ENCODE data around the gene SEBOX.

The SEBOX gene

DNA sequence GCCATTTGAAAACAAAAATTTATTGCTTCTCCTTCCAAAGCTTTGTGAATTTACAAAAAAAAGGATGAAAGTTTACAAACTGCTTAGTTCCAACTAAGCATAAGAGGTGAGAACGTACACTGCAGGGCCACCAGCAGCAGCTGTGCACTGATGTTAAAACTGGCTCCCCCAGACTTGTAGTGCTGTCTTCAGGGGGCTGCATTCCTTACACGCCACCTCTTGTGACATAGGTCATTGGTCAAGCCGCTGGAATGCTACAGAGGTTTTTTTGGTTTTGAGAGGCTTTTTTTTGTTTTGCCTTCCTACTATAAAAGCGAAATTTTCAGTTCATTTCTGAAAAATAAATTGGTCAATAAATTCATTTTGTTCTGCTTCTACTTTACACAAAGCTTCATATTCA, 36.7 kb downstream of the SEBOX start:
- no peaks in the 10 kb centered on the region for H3K9me3 Mint-ChIP-seq
- H3K4me3 Mint-ChIP-seq = no peak overlapping the region
- no peak overlapping the region for H3K27ac Mint-ChIP-seq
- peaks cover 19% of the 10 kb centered on the region for H3K4me1 Mint-ChIP-seq (ENCODE audit: low read depth)
- H3K27me3 Mint-ChIP-seq = no peaks in the 10 kb centered on the region
- peaks cover 36% of the 10 kb centered on the region for H3K36me3 Mint-ChIP-seq (ENCODE audit: low read depth)

DNA sequence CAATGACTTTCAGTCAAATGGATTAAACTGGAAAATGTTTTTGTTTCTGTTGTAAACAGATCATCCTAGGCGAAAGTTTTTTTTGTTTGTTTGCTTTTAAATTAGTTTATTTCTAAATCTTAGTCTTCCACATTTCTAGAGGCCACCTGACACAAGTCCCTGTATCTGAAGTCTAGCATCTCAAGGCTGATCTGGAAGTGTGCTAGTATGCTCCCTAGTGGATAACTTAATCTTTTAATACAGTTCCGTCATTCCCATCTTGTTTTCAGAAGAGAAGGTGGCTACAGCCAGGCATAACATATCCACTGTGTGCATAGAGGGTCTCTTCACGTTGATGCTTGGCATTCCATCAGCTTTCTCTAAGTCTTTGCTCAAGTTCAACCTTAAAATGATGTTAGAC, 37.3 kb downstream of the SEBOX start:
- Mint-ChIP-seq H3K27me3 (no peaks in the 10 kb centered on the region), H3K27ac (no peak overlapping the region), H3K9me3 (no peaks in the 10 kb centered on the region), H3K36me3 (ENCODE audit: low read depth) (peaks cover 41% of the 10 kb centered on the region), H3K4me1 (ENCODE audit: low read depth) (peaks cover 19% of the 10 kb centered on the region), H3K4me3 (no peak overlapping the region)

DNA sequence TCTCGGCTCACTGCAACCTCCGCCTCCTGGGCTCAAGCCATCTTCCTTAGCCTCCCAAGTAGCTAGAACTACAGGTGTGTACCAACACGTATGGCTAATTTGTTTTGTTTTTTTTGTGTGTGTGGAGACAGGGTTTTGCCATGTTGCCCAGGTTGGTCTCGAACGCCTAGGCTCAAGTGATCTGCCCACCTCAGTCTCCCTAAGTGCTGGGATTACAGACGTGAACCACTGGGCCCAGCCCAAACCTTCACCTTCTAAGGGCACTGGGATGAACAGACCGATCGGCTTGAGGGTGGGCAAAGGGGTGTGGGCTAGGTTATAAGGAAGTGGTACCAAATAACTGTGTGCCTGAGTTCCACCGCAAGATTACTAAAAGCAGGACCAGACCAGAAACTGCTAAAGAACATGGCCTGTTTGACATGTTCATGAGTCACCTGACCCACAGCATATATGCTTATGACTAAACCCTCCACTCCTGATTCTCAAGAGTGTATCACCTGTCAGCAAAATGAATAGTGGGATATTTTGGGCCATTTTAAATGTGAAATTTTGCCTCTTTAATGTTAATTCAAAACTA, 37.9 kb downstream of the SEBOX start:
- Mint-ChIP-seq H3K27me3 (no peaks in the 10 kb centered on the region), H3K27ac (peak overlapping the region; percentile 45)

DNA sequence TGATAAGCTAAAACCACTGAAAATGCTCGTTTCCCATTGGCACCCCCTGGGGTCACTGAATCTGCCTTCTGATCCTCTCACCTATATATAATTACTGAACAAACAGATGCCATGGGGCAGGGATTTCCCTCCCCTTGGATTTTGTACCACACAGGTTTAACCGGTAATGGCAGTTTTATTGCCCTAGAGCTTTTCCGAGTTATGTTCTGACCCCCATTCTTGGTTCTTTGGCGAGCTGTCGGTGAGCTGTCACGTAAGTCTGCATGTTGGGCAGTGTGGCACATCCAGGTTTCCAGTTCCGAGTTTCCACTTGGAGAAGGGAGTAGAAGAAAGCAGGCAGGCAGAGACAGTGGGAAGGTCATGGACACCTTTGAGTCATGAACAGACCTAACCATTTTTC, 38.9 kb downstream of the SEBOX start:
- no peaks in the 10 kb centered on the region for H3K27me3 Mint-ChIP-seq
- H3K4me3 Mint-ChIP-seq = no peak overlapping the region
- no peaks in the 10 kb centered on the region for H3K9me3 Mint-ChIP-seq
- peaks cover 53% of the 10 kb centered on the region for H3K36me3 Mint-ChIP-seq (ENCODE audit: low read depth)
- peaks cover 27% of the 10 kb centered on the region for H3K4me1 Mint-ChIP-seq (ENCODE audit: low read depth)
- no peak overlapping the region for H3K27ac Mint-ChIP-seq

More for the DNA sequence above, 37.9 kb downstream of the SEBOX start:
- peaks cover 44% of the 10 kb centered on the region for H3K36me3 Mint-ChIP-seq (ENCODE audit: low read depth)
- no peaks in the 10 kb centered on the region for H3K9me3 Mint-ChIP-seq
- no peak overlapping the region for H3K4me3 Mint-ChIP-seq
- H3K4me1 Mint-ChIP-seq (ENCODE audit: low read depth) = peaks cover 19% of the 10 kb centered on the region

DNA sequence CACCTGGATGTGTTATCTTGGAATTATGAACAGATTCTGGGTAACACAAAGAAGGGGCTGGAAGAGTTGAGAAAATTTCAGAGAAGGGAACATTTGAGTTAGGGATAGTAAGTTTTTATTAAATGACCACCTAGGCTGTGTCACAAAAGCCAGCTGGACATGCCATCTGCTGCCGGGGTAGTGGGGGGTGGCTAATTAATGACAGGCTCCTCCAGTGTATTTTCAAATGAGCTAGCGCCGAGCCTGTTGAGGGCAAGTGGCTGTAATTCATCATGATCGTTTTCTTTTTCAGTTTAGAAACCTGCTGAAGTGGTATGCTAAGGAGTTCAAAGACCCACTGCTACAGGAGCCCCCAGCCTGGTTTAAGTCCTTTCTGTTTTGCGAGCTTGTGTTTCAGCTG, 39.8 kb downstream of the SEBOX start:
- Mint-ChIP-seq H3K27me3 (no peaks in the 10 kb centered on the region), H3K4me1 (ENCODE audit: low read depth) (peaks cover 36% of the 10 kb centered on the region), H3K4me3 (no peak overlapping the region), H3K9me3 (no peaks in the 10 kb centered on the region), H3K27ac (no peak overlapping the region), H3K36me3 (ENCODE audit: low read depth) (peaks cover 61% of the 10 kb centered on the region)

DNA sequence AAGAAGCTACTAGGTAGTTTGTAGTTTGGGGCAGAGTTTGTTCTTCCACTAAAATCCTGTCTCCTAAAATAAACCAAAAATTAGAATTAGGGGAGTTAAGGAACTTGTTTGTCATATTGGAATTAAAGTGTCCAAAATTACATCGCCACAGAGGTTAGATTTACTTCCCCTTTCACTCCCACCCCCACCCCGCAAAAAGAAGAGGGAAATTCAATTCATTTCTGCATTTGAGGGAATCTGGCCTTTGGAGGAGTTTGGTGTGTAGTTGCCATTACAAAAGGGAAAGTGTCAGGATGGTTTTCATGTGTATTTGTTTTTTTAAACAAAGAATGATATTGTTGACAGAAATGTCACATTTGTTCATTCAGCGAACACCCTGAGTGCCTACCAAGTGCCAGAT, 40.2 kb downstream of the SEBOX start:
- H3K36me3 Mint-ChIP-seq (ENCODE audit: low read depth) = peaks cover 65% of the 10 kb centered on the region
- no peak overlapping the region for H3K4me3 Mint-ChIP-seq
- H3K4me1 Mint-ChIP-seq (ENCODE audit: low read depth) = peaks cover 40% of the 10 kb centered on the region
- no peak overlapping the region for H3K27ac Mint-ChIP-seq
- no peaks in the 10 kb centered on the region for H3K27me3 Mint-ChIP-seq
- H3K9me3 Mint-ChIP-seq = no peaks in the 10 kb centered on the region

DNA sequence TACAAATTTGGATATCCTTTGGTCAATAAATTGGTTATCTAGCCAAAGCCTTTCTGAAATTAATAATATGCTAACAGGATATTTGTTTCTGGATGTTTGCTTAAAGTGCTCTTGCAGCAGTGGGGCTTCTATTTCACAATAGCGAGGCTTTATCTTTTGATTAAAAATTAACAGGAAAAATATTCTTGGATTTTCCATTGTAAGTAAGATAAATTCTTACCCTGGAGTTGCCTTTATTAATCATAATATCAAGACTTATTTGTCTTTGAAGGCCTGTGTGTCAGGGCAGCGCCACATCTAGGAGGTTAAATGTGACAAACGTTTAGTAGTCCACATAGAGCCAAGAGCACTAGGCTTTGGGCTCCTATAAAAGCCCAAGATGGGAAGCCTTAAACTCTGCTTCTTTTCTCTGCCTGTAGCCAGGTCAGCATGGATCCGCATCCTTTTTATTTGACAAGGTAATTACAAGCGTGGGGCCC, 40.7 kb downstream of the SEBOX start:
- no peaks in the 10 kb centered on the region for H3K9me3 Mint-ChIP-seq
- no peaks in the 10 kb centered on the region for H3K27me3 Mint-ChIP-seq
- peaks cover 40% of the 10 kb centered on the region for H3K4me1 Mint-ChIP-seq (ENCODE audit: low read depth)
- no peak overlapping the region for H3K27ac Mint-ChIP-seq
- peaks cover 65% of the 10 kb centered on the region for H3K36me3 Mint-ChIP-seq (ENCODE audit: low read depth)
- H3K4me3 Mint-ChIP-seq = no peak overlapping the region

DNA sequence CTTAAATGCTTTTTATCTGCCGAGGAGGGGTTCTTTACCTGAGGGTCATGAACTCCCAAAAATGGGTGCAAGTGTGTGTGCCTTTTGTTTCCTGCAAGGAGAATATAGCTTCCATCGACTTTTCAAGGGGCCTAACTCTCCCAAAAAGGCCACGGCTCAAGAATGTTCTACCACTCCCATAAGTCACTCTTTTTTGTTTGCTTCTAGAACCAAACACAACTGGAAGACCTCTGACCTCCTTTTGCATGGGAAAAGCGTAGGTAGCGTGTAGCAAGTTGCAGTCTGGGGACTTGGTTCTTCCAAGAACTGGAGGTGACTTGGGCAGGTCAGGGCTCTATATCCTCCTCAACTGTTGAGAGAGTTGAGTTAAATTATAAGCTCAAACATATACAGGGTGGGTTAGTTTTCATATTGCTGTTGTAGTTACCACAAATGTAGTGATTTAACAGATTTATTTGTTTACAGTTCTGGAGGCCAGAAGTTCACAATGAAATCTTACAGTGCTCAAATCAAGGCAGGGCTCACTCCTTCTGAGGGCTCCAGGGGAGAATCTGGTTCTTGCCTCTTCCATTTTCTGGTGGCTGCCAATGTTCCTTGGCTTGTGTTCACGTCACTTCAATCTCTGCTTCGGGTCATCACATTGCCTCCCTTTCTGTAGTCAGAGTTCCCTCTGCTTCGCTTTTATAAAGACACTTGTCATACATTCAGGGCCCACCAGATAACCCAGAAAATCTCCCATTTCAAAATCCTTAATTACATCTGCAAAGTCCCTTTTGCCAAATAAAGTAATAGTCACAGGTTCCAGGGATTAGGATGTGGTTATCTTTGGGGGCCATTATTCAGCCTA, 44.6 kb downstream of the SEBOX start:
- Mint-ChIP-seq H3K27ac (peak overlapping the region; percentile 77), H3K4me3 (peak overlapping the region; percentile 89), H3K9me3 (no peaks in the 10 kb centered on the region), H3K4me1 (ENCODE audit: low read depth) (peaks cover 31% of the 10 kb centered on the region), H3K27me3 (no peaks in the 10 kb centered on the region), H3K36me3 (ENCODE audit: low read depth) (peaks cover 29% of the 10 kb centered on the region)

DNA sequence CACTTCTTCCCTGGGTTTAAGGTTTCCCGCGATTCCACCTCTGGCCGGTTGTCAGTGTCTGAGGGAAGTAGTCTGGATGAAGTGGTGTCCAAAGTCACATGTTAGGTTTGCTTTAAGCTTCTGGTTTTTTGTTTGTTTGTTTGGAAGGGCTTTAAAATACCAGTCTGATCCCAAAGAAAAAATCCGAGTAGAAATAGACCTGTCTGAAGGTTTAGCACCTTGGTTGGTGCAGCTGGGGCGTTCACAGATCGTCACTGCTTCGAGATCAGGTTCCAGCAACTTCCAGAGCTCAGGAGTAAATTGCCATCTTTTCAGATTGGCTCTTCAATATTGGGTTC, 45.4 kb downstream of the SEBOX start:
- H3K27ac Mint-ChIP-seq = peak overlapping the region; percentile 84
- no peaks in the 10 kb centered on the region for H3K9me3 Mint-ChIP-seq
- peaks cover 28% of the 10 kb centered on the region for H3K36me3 Mint-ChIP-seq (ENCODE audit: low read depth)
- peak overlapping the region; percentile 89 for H3K4me3 Mint-ChIP-seq
- peaks cover 31% of the 10 kb centered on the region for H3K4me1 Mint-ChIP-seq (ENCODE audit: low read depth)
- no peaks in the 10 kb centered on the region for H3K27me3 Mint-ChIP-seq

DNA sequence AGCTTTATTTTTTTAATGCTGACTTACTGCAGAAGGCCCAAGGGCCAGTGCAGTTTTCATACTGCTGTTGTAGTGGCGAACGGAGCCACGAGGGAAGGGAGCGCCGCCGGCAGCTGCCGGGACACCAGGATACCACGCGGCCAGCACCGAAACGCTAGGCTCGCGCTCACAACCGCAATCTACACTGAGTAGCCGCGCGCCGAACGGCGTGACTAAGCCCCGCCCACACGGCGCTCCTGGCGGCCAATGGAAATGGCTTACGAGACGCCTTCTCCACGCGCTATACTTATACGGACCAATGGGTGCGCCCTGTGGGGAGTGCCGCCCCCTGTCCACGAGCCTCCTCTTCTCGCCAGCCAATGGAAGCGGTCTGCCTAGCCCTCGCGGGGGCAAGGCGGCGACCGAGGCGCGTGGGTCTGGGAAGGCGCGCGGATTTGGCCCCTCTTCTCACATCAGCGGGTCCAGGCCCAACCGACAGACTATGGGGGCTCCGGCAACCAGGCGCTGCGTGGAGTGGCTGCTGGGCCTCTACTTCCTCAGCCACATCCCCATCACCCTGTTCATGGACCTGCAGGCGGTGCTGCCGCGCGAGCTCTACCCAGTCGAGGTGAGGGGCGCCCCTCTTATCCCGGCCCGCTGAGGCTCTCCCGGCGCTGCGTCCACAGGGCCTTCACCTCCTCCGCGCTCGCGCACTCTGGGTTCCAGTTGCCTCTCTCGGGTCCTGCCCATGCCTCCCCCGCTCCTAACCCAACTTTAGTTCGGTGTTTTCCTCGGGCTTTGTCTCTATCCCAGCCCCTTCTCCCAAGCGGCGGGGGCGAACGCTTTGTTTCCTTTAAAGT, 46.0 kb downstream of the SEBOX start, which contains the start of gene TMEM97:
Gene TMEM97, plus strand, starts transcription at position 442 of the 839 bp plus-strand sequence. Its CDS starts 40 bp downstream, at position 482.
- Mint-ChIP-seq H3K27me3 (no peaks in the 10 kb centered on the region), H3K4me1 (ENCODE audit: low read depth) (peaks cover 31% of the 10 kb centered on the region), H3K27ac (peak within 1 kb of the TSS; percentile 86), H3K4me3 (peak within 1 kb of the TSS; percentile 89), H3K9me3 (no peaks in the 10 kb centered on the region), H3K36me3 (ENCODE audit: low read depth) (peaks cover 28% of the 10 kb centered on the region)

DNA sequence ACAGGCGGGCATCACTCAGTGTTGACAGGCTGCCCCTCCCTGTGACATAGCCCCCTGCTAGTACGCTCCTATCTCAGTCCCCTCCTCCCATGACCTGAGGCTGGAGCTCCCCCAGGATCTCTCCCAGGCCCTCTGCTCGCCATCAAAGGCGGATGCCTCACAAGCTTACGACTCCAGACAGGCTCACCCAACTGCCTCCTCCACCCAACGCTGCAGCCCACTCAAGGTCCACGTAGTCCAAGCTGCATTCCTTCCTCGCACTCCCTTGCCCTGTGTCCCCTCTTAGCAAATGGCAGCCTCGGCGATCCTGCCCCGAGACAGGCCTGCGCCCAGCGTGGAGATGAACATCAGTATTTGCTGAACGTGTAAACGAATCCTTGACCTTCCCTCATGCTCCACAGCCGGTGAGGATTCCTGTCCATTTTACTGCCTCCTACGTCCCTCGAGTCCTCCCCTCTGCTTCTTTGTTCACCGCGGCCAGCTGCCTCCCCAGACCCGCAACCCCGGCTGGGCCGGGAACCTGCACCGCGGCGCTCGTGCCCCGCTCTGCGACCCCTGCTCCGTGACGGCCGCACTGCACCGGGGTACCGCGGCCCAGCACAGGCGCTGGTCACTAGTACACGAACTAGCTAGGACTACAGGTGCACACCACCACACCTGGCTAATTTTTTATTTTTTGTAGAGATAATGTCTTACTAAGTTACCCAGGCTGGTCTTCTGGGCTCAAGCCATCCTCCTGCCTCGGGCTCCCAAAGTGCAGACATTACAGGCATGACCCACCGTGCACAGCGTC, 46.8 kb downstream of the SEBOX start:
- peaks cover 27% of the 10 kb centered on the region for H3K36me3 Mint-ChIP-seq (ENCODE audit: low read depth)
- H3K27me3 Mint-ChIP-seq = peaks cover 2% of the 10 kb centered on the region
- peak overlapping the region; percentile 89 for H3K4me3 Mint-ChIP-seq
- H3K4me1 Mint-ChIP-seq (ENCODE audit: low read depth) = peaks cover 31% of the 10 kb centered on the region
- no peaks in the 10 kb centered on the region for H3K9me3 Mint-ChIP-seq
- H3K27ac Mint-ChIP-seq = peak overlapping the region; percentile 86

DNA sequence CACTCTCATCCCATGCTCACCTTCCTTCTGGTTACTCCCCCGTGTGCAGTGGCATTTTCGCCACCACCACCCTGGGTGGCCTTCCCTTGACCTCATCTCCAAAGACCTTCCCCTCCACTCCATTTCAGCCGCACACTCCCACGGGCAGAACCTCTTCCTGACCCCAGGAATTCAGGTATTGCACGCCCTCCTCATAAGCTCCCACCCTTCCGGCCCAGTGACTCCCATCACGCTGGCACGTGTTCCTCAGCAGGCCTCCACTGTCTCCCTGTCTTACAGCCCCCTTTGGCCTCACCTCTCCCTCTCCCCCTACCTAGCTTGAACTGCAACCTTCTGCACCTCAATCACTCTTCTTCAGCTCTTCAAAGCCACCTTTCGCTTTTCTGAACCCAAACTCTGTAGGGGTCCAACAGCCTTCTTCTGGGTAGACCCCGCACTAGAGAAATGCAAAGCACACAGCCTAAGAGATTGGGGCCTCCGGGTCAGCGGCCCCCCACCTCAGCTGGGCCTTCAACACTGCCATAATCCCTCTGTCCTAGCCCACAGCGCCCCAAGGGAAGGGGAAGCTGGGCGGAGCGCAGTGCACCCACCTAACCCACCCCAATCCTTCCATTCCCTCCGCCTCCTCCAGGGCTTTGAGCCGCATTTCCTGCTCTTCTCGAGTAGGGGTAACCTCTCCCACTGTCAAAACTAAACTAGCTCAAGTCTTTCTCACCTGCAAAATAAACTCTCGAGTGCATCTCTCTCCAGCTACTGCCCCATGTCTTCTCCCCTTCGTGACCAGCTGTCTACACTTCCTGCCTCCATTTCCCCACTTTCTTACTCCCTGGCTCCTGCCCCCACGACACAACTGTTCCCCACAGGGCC, 47.7 kb downstream of the SEBOX start:
- Mint-ChIP-seq H3K27ac (peak overlapping the region; percentile 86), H3K27me3 (peaks cover 7% of the 10 kb centered on the region), H3K4me1 (ENCODE audit: low read depth) (peaks cover 31% of the 10 kb centered on the region), H3K4me3 (peak overlapping the region; percentile 89), H3K36me3 (ENCODE audit: low read depth) (peaks cover 22% of the 10 kb centered on the region), H3K9me3 (no peaks in the 10 kb centered on the region)

DNA sequence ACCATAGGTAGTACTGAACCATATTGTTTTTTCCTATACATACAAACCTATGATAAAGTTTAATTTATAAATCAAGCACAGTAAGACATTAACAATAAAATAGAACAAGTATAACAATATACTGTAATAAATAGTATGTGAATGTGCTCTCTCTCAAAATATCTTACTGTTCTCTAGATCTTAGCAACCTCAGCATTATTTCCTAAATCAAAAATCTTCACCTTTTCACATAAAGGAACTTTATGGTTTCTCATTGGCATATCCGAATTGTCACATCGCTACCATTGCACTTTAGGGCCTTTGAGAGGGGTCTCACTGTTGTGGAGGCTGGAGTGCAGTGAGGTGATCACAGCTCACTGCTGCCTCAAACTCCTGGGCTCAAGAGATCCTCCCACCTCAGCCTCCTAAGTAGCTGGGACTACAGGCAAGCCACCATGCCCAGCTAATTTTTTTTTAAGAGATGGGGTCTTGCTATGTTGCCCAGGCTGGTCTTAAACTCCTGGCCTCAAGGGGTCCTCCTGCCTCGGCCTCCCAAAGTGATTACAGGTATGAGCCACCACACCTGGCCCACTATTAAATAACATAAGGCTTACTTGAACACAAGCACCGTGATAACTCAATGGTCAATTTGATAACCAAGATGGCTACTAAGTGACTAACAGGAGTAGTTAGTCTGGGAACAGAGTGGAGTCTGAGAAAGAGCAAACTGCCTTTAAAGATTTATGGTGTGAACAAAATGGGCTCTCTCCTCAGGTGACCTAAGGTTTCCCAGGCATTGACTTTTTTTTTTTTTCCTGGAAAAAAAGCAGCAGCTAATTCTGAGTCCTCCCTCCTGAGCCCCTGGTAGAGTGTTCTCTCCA, 48.9 kb downstream of the SEBOX start:
- peaks cover 7% of the 10 kb centered on the region for H3K27me3 Mint-ChIP-seq
- H3K36me3 Mint-ChIP-seq (ENCODE audit: low read depth) = peaks cover 12% of the 10 kb centered on the region
- no peak overlapping the region for H3K27ac Mint-ChIP-seq
- no peaks in the 10 kb centered on the region for H3K9me3 Mint-ChIP-seq
- H3K4me3 Mint-ChIP-seq = no peak overlapping the region
- peaks cover 23% of the 10 kb centered on the region for H3K4me1 Mint-ChIP-seq (ENCODE audit: low read depth)
